GM12891 (cell line): ENCODE measurements around the gene FASN.

ENCODE experiments used
- POLR2A ChIP-seq: IDR thresholded peaks from 2 replicates; pipeline ENCODE4 v1.6.1; 2011; ENCODE audit warnings: low read depth, low read length, control low read depth
- POLR2AphosphoS5 ChIP-seq: IDR thresholded peaks from 2 replicates; pipeline ENCODE4 v1.6.1; 2011; ENCODE audit warnings: low read depth, low read length, control low read depth
- POU2F2 ChIP-seq: IDR thresholded peaks from 2 replicates; pipeline ENCODE4 v1.6.1; 2011; ENCODE audit warnings: low read depth, mild to moderate bottlenecking, control low read depth, low read length, moderate library complexity
- SPI1 ChIP-seq: IDR thresholded peaks from 2 replicates; pipeline ENCODE4 v1.6.1; 2011; ENCODE audit warnings: low read depth, low read length, control low read depth
- TAF1 ChIP-seq: IDR thresholded peaks from 2 replicates; pipeline ENCODE4 v1.6.1; 2011; ENCODE audit warnings: low read depth, low read length, control low read depth

- TF ChIP-seq POLR2A (no peak), POU2F2 (no peak), POLR2AphosphoS5 (no peak), TAF1 (no peak), SPI1 (no peak)
Observed at GRCh38 chr17:82108038-82108437, 10.0 kb upstream of the FASN start.
